Right atrium auricular region (tissue), 2 donors: ENCODE data around the gene LRRC59. TPM values are rescaled to one million over a fixed set of nuclear protein-coding genes. Genes with fewer than 3 reads are reported as not detected.

Experiments used
- DNase-seq: peaks from one replicate; pipeline ENCODE4 v3.0.0-alpha.2; 2019; ENCODE audit warnings: low spot score
- H3K27ac ChIP-seq, 2 donors: fragments of 200-600 bp; sonication (generic); 1 replicate in 1 of 2; 2 replicates in 1 of 2; pipeline ENCODE4 v1.5.1; 2016 to 2019
- H3K27me3 ChIP-seq, 2 donors: fragments of 200-600 bp; sonication (generic); one replicate each; pipeline versions ENCODE4 v1.5.1 to v1.6.0; 2017 to 2019
- H3K36me3 ChIP-seq: fragments of 200-600 bp; sonication (generic); one replicate; pipeline ENCODE4 v1.5.1; 2016
- H3K4me1 ChIP-seq, 2 donors: fragments of 200-600 bp; sonication (generic); one replicate each; pipeline versions ENCODE4 v1.5.1 to v1.6.0; 2017 to 2019
- H3K4me3 ChIP-seq, 2 donors: fragments of 200-600 bp; sonication (generic); 1 replicate in 1 of 2; 2 replicates in 1 of 2; pipeline ENCODE4 v1.5.1; 2017 to 2019; ENCODE audit warnings: mild to moderate bottlenecking in 1 of 2, moderate library complexity in 1 of 2
- H3K9me3 ChIP-seq, 2 donors: fragments of 200-600 bp; sonication (generic); one replicate each; pipeline ENCODE4 v1.5.1; 2019
- total RNA-seq, 2 donors: library from RNA; depleted of rRNA; stranded (reverse); fragments of >200 nt; gene quantifications; one replicate each; pipeline ENCODE4 v1.1.0, GENCODE V29; 2016
- TF ChIP-seq, protein P1 (sequence below), 2 donors: fragments of 200-600 bp; sonication (generic); IDR thresholded peaks; one replicate each; pipeline ENCODE4 v1.5.1; 2019; ENCODE audit warnings: antibody characterized with exemption in 2 of 2

LRRC59 gene
- total RNA-seq, 2 donors from 2014 or later = 31.7 to 50.6 TPM

GRCh38 chr17:50363217-50364060, 33.9 kb downstream of the LRRC59 start:
- no peak for DNase-seq
- Histone ChIP-seq H3K9me3 (no peaks in the 10 kb centered on the region), H3K27me3 (no peaks in the 10 kb centered on the region), H3K27ac (no peak overlapping the region), H3K4me3 (no peak overlapping the region), H3K36me3 (peaks cover 35% of the 10 kb centered on the region), H3K4me1 (peaks cover 0 to 17% of the 10 kb centered on the region in 2 donors)
- TF ChIP-seq, protein P1, sequence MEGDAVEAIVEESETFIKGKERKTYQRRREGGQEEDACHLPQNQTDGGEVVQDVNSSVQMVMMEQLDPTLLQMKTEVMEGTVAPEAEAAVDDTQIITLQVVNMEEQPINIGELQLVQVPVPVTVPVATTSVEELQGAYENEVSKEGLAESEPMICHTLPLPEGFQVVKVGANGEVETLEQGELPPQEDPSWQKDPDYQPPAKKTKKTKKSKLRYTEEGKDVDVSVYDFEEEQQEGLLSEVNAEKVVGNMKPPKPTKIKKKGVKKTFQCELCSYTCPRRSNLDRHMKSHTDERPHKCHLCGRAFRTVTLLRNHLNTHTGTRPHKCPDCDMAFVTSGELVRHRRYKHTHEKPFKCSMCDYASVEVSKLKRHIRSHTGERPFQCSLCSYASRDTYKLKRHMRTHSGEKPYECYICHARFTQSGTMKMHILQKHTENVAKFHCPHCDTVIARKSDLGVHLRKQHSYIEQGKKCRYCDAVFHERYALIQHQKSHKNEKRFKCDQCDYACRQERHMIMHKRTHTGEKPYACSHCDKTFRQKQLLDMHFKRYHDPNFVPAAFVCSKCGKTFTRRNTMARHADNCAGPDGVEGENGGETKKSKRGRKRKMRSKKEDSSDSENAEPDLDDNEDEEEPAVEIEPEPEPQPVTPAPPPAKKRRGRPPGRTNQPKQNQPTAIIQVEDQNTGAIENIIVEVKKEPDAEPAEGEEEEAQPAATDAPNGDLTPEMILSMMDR (IDR thresholded peaks at IDR 0.05) = no peak

GRCh38 chr17:50362661-50363060, 34.7 kb downstream of the LRRC59 start:
- H3K4me3 ChIP-seq = no peak overlapping the region
- H3K9me3 ChIP-seq = no peaks in the 10 kb centered on the region
- H3K36me3 ChIP-seq = peaks cover 32% of the 10 kb centered on the region
- TF ChIP-seq, protein P1 (IDR thresholded peaks at IDR 0.05) = no peak
- no peaks in the 10 kb centered on the region for H3K27me3 ChIP-seq
- H3K27ac ChIP-seq = no peak overlapping the region
- DNase-seq = no peak
- peaks cover 0 to 17% of the 10 kb centered on the region in 2 donors for H3K4me1 ChIP-seq

DNA sequence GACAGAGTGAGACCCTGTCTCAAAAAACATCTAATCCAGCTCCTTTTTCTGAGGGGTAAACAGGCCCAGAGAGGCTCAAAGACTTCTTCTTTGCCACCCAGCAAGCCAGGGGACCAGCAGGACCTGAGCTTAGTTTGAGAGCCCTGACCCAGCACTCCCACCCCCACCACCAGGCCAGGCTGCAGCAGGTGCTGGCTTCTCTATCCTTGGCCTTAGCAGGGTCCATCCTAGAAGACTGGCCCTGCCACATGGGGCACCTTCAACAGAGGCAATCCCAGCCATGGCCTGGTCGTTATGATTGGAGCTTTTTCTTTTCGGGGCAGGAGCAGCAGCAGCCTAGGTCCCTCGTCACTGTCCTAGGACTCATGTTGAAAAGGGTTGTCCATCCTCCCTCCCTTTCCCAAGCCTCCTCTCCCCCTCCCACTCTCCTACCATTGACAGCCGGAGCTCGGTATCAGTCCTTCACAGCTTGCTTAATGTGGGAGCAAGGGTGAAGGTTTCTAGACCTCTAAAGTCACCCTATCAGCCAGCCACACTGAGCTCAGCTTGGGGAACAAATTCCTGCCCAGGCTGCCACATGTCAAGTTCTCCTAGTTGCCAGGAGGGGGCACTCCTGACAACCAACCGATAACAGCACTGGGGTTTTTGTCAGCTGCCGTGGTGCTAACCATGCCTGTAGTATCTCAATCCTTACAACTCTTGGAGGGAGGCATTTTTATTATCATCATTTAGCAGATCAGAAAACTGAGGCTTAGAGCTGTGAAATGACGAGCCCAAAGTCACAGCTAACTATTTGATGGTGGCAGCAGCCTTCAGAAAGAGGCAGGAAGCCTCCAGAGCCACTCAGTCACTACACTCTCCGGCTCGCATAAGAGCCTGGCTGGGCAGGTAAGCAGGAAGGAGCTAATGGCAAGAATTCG, 35.5 kb downstream of the LRRC59 start:
- H3K4me3 ChIP-seq = no peak overlapping the region
- no peaks in the 10 kb centered on the region for H3K9me3 ChIP-seq
- H3K27me3 ChIP-seq = no peaks in the 10 kb centered on the region
- no peak overlapping the region for H3K27ac ChIP-seq
- H3K36me3 ChIP-seq = peaks cover 31% of the 10 kb centered on the region
- DNase-seq = peak; percentile 78
- H3K4me1 ChIP-seq = peaks cover 0 to 17% of the 10 kb centered on the region in 2 donors
- TF ChIP-seq, protein P1 (IDR thresholded peaks at IDR 0.05) = peak; percentile 55 to 80

DNA sequence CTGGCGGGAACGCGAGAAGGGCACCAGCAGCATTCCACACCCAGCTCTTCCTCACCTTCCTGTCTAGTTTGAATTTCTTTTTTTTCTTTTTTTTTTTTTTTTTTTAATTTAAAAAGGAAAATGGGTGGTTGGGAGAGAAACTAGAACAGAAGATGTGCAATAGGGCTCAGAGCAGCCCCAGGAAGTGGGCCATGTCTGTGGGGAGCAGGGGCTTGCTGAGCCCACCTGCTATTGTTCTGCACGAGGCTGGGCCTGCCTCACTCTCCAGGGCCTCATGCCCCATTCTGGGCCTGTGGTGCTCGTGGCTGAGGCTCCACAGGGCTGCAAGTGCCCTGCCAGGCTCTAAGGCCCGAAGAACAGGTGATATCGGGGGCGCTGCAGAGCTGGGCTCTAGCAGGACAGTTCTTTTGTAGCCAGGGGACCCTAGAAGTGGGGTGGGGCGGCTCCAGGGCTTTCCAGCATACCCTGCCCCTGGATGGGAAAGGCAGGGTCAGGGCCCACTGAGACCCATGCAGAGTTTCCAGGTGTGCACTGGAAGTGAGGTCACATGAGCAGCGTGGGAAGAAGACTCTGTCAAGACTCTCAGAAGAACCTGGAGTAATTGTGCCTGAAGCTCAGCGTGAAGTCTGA, 36.7 kb downstream of the LRRC59 start:
- no peaks in the 10 kb centered on the region for H3K9me3 ChIP-seq
- peaks cover 35% of the 10 kb centered on the region for H3K36me3 ChIP-seq
- H3K4me1 ChIP-seq = peaks cover 0 to 17% of the 10 kb centered on the region in 2 donors
- H3K27me3 ChIP-seq = no peaks in the 10 kb centered on the region
- no peak overlapping the region for H3K27ac ChIP-seq
- DNase-seq = no peak
- TF ChIP-seq, protein P1 (IDR thresholded peaks at IDR 0.05) = no peak
- H3K4me3 ChIP-seq = no peak overlapping the region

GRCh38 chr17:50359998-50360461, 37.3 kb downstream of the LRRC59 start:
- Histone ChIP-seq H3K36me3 (peaks cover 40% of the 10 kb centered on the region), H3K4me3 (no peak overlapping the region), H3K27me3 (no peaks in the 10 kb centered on the region), H3K4me1 (peaks cover 0 to 17% of the 10 kb centered on the region in 2 donors), H3K9me3 (no peaks in the 10 kb centered on the region), H3K27ac (no peak overlapping the region)
- DNase-seq = no peak
- TF ChIP-seq, protein P1 (IDR thresholded peaks at IDR 0.05) = no peak
